Measurements from ENCODE around the gene SS18L1.

The SS18L1 gene

GRCh38 chr20:62224113-62224855, 80.7 kb downstream of the SS18L1 start:
- no peak overlapping the region for H2AFZ ChIP-seq (ENCODE audit: low read depth, low read length)
- no peaks in the 10 kb centered on the region for H4K20me1 ChIP-seq (ENCODE audit: insufficient read depth, low read length)
- H3K4me3 ChIP-seq (ENCODE audit: low read length), result no peak overlapping the region
- H3K4me1 ChIP-seq (ENCODE audit: low read length), result no peaks in the 10 kb centered on the region
- H3K9ac ChIP-seq (ENCODE audit: low read length), result no peak overlapping the region
- no peak overlapping the region for H3K4me2 ChIP-seq (ENCODE audit: low read length)
- H3K27ac ChIP-seq (ENCODE audit: low read length), result no peak overlapping the region
- no peaks in the 10 kb centered on the region for H3K36me3 ChIP-seq (replicated peaks; ENCODE audit: low read depth, low read length)
- no peak for TF ChIP-seq CTCF (IDR thresholded peaks at IDR 0.05; ENCODE audit: low read depth, low read length)
- TF ChIP-seq EZH2phosphoT487 (IDR thresholded peaks at IDR 0.05; ENCODE audit: low read depth), result no peak
- H3K9me3 ChIP-seq (ENCODE audit: insufficient read depth, low read length), result no peaks in the 10 kb centered on the region
- H3K27me3 ChIP-seq (ENCODE audit: low read depth, low read length), result no peaks in the 10 kb centered on the region
- no peaks in the 10 kb centered on the region for H3K79me2 ChIP-seq (ENCODE audit: low read length)

GRCh38 chr20:62225026-62225425, 81.5 kb downstream of the SS18L1 start:
- Histone ChIP-seq H3K36me3 (replicated peaks; ENCODE audit: low read depth, low read length) (no peaks in the 10 kb centered on the region), H4K20me1 (ENCODE audit: insufficient read depth, low read length) (no peaks in the 10 kb centered on the region), H3K4me1 (ENCODE audit: low read length) (no peaks in the 10 kb centered on the region), H3K79me2 (ENCODE audit: low read length) (no peaks in the 10 kb centered on the region), H3K4me2 (ENCODE audit: low read length) (no peak overlapping the region), H3K9ac (ENCODE audit: low read length) (no peak overlapping the region), H3K4me3 (ENCODE audit: low read length) (no peak overlapping the region), H3K27ac (ENCODE audit: low read length) (no peak overlapping the region), H3K27me3 (ENCODE audit: low read depth, low read length) (no peaks in the 10 kb centered on the region), H2AFZ (ENCODE audit: low read depth, low read length) (no peak overlapping the region), H3K9me3 (ENCODE audit: insufficient read depth, low read length) (no peaks in the 10 kb centered on the region)
- TF ChIP-seq EZH2phosphoT487 (IDR thresholded peaks at IDR 0.05; ENCODE audit: low read depth), result no peak
- no peak for TF ChIP-seq CTCF (IDR thresholded peaks at IDR 0.05; ENCODE audit: low read depth, low read length)

DNA sequence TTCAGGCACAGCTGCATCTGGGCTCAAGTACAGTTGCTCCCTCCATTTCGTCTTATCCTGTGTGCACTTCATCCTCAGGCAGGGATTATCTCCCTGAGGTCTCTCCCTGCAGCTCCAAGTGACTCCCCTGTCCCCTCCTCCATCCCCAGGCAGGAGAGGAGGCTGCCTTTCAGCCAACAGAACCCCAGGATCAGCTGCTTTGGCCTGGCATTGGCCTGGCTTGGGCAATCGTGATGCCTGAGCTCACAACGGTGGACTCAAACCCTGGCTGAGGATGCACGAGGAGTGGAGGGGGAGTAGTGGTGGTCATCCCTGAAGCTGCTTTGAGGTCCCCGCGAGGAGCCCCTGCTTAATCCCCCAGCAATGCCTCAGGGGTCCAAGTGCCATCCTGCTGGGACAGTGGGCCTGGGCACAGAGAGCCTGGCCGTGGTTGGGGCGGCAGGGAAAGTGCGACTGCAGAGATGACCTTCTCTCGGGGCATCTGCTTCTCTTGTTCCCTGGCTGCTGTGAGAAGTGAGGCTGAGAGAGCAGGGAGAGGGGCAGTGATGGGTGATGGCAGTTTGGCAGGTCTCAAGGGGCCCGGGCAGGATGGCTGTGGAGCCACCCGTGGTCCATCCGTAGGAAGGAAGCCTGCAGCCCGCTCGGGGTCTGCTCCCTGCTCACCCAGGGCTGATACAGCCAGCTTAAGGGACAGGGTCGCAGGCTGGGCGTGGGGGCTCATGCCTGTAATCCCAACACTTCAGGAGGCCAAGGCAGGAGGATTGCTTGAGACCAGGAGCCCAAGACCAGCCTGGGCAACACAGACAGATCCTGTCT, 82.5 kb downstream of the SS18L1 start:
- TF ChIP-seq CTCF (IDR thresholded peaks at IDR 0.05; ENCODE audit: low read depth, low read length) (no peak), EZH2phosphoT487 (IDR thresholded peaks at IDR 0.05; ENCODE audit: low read depth) (no peak)
- Histone ChIP-seq H3K4me2 (ENCODE audit: low read length) (no peak overlapping the region), H3K4me1 (ENCODE audit: low read length) (no peaks in the 10 kb centered on the region), H4K20me1 (ENCODE audit: insufficient read depth, low read length) (no peaks in the 10 kb centered on the region), H3K36me3 (replicated peaks; ENCODE audit: low read depth, low read length) (no peaks in the 10 kb centered on the region), H2AFZ (ENCODE audit: low read depth, low read length) (no peak overlapping the region), H3K9me3 (ENCODE audit: insufficient read depth, low read length) (no peaks in the 10 kb centered on the region), H3K27me3 (ENCODE audit: low read depth, low read length) (no peaks in the 10 kb centered on the region), H3K9ac (ENCODE audit: low read length) (no peak overlapping the region), H3K4me3 (ENCODE audit: low read length) (no peak overlapping the region), H3K27ac (ENCODE audit: low read length) (no peak overlapping the region), H3K79me2 (ENCODE audit: low read length) (no peaks in the 10 kb centered on the region)

Data from OCI-LY3 (cell line).